Endothelial cell of umbilical vein (primary cell): ENCODE measurements around the gene ARL6IP4. TPM values are rescaled to one million over a fixed set of nuclear protein-coding genes. Genes with fewer than 3 reads are reported as not detected.

Experiments
- BruUV-seq: library from RNA; stranded (reverse); fragments of 400-500 nt; replicated peaks from 2 replicates; lab custom pipeline; 2021; lab: Mats Ljungman, UMichigan
- CTCF ChIA-PET: fragments of 300-600, 350-600 bp; sonication (Branson Sonifier 250); formaldehyde crosslinking; loops from one replicate; lab custom pipeline; 2021; ENCODE audit warnings: antibody characterized with exemption, inconsistent platforms; lab: Charles Lee
- POLR2A ChIA-PET: fragments of 300-600, 350-600 bp; sonication (Branson Sonifier 250); formaldehyde crosslinking; loops from one replicate; lab custom pipeline; 2021; ENCODE audit warnings: antibody characterized with exemption, inconsistent platforms; lab: Charles Lee
- DNase-seq: peaks from one replicate; pipeline ENCODE4 v3.0.0-alpha.2; 2011; ENCODE audit warnings: low read depth, low spot score
- FAIRE-seq: peaks from 2 replicates; lab custom pipeline; 2011; peaks lifted over from hg19 to GRCh38; lab: Jason Lieb, UNC
- H2AFZ ChIP-seq: 2 replicates; pipeline ENCODE4 v1.6.0; 2012; ENCODE audit warnings: low read depth, low read length, control low read depth, inconsistent platforms
- H3K27ac ChIP-seq: 2 replicates; pipeline ENCODE4 v1.5.1; 2011; ENCODE audit warnings: low read depth, mild to moderate bottlenecking, control low read depth, low read length, moderate library complexity; ENCODE audit not compliant: insufficient read depth
- H3K27me3 ChIP-seq, 2 experiments: 2 replicates each; pipeline versions ENCODE4 v1.6.0 to v1.6.1; 2011; ENCODE audit warnings: low read length in 2 of 2, mixed read lengths in 1 of 2; ENCODE audit not compliant: control insufficient read depth in 2 of 2, insufficient read depth in 2 of 2
- H3K36me3 ChIP-seq, 2 experiments: 2 replicates in 1 of 2; 3 replicates in 1 of 2; pipeline ENCODE4 v1.5.1; 2011; ENCODE audit warnings: low read length in 2 of 2, mild to moderate bottlenecking in 1 of 2, moderate library complexity in 1 of 2; ENCODE audit not compliant: control insufficient read depth in 2 of 2, insufficient read depth in 2 of 2; ENCODE audit errors: extremely low read depth in 1 of 2
- H3K4me1 ChIP-seq: 3 replicates; pipeline ENCODE4 v1.5.1; 2011; ENCODE audit warnings: mild to moderate bottlenecking, low read length; ENCODE audit not compliant: control insufficient read depth, insufficient read depth; ENCODE audit errors: extremely low read depth
- H3K4me2 ChIP-seq: 2 replicates; pipeline ENCODE4 v1.6.1; 2011; ENCODE audit warnings: low read length, control low read depth, mixed read lengths; ENCODE audit not compliant: insufficient read depth
- H3K4me3 ChIP-seq, 3 experiments: fragments of 200-600 bp in 1 of 3; sonication (generic), shearing (Covaris generic) in 1 of 3; replicated peaks in 1 of 3; 2 replicates each; pipeline ENCODE4 v1.5.1; 2011 to 2016; ENCODE audit warnings: control low read depth in 3 of 3, low read length in 3 of 3, mild to moderate bottlenecking in 2 of 3, inconsistent platforms in 1 of 3, low read depth in 1 of 3, moderate library complexity in 1 of 3; ENCODE audit not compliant: insufficient read depth in 1 of 3
- H3K79me2 ChIP-seq: 2 replicates; pipeline ENCODE4 v1.6.0; 2012; ENCODE audit warnings: low read length, inconsistent platforms; ENCODE audit not compliant: control insufficient read depth, insufficient read depth
- H3K9ac ChIP-seq: replicated peaks from 2 replicates; pipeline ENCODE3; 2011; ENCODE audit warnings: low read length, control low read depth; ENCODE audit not compliant: insufficient read depth; ENCODE audit errors: extremely low read depth
- H3K9me1 ChIP-seq: replicated peaks from 3 replicates; pipeline ENCODE4 v1.6.0; 2011; ENCODE audit warnings: mild to moderate bottlenecking, low read length; ENCODE audit not compliant: control insufficient read depth, insufficient read depth; ENCODE audit errors: extremely low read depth
- H3K9me3 ChIP-seq: replicated peaks from 2 replicates; pipeline ENCODE4 v1.5.1; 2012; ENCODE audit warnings: low read length, inconsistent platforms; ENCODE audit not compliant: control insufficient read depth, insufficient read depth
- H4K20me1 ChIP-seq: replicated peaks from 2 replicates; pipeline ENCODE3; 2011; ENCODE audit warnings: mild to moderate bottlenecking, low read length; ENCODE audit not compliant: control insufficient read depth, insufficient read depth; ENCODE audit errors: extremely low read depth
- CTCF ChIP-seq, 2 donors: IDR thresholded peaks; 1 replicate in 1 of 2; 2 replicates in 1 of 2; pipeline ENCODE4 v1.5.1; 2011; ENCODE audit warnings: low read length in 2 of 2, mild to moderate bottlenecking in 2 of 2, moderate library complexity in 2 of 2, control low read depth in 1 of 2, inconsistent platforms in 1 of 2, low read depth in 1 of 2; ENCODE audit not compliant: insufficient read depth in 1 of 2; ENCODE audit errors: extremely low read depth in 1 of 2
- EZH2 ChIP-seq: IDR thresholded peaks from 2 replicates; pipeline ENCODE4 v1.6.1; 2012; ENCODE audit warnings: borderline replicate concordance, low read depth, mild to moderate bottlenecking, moderate library complexity, low read length, inconsistent platforms; ENCODE audit not compliant: severe bottlenecking
- FOS ChIP-seq: IDR thresholded peaks from 2 replicates; pipeline ENCODE4 v1.6.1; 2011; ENCODE audit warnings: mild to moderate bottlenecking, low read length, moderate library complexity, borderline replicate concordance; ENCODE audit not compliant: insufficient read depth
- JUN ChIP-seq: IDR thresholded peaks from 2 replicates; pipeline ENCODE4 v1.6.1; 2011; ENCODE audit warnings: borderline replicate concordance, low read depth; ENCODE audit not compliant: insufficient read length, insufficient read depth
- MAX ChIP-seq: IDR thresholded peaks from 2 replicates; pipeline ENCODE4 v1.6.1; 2011; ENCODE audit not compliant: insufficient read depth, insufficient read length
- MYC ChIP-seq: IDR thresholded peaks from one replicate; pipeline ENCODE4 v1.6.1; 2011; ENCODE audit warnings: mild to moderate bottlenecking, low read depth, low read length
- POLR2A ChIP-seq: IDR thresholded peaks from 2 replicates; pipeline ENCODE4 v1.6.1; 2012; ENCODE audit warnings: low read depth, mild to moderate bottlenecking, control low read depth, low read length
- dilution Hi-C: fragments of 300-500 bp; cut with MboI; formaldehyde crosslinking; loops from one replicate; pipeline ENCODE4 v1.15.0; 2019; ENCODE audit warnings: low sequenced_read_pairs; ENCODE audit not compliant: extremely low pct_ligation_motif_present
- intact Hi-C: fragments of 100-400 bp; cut with micrococcal nuclease; formaldehyde crosslinking; loops from one replicate; pipeline ENCODE4 v1.10.0; 2022
- polyA plus RNA-seq, 4 experiments: library from polyadenylated mRNA; depleted of rRNA in 3 of 4; stranded (reverse) in 3 of 4; unstranded in 1 of 4; fragments of >200 nt; gene quantifications; 2 replicates each; pipeline versions ENCODE4 v1.2.1 to v1.2.3, GENCODE V29; 2011 to 2012; ENCODE audit warnings: missing spikeins in 1 of 4
- total RNA-seq: library from RNA; stranded (reverse); gene quantifications from 2 replicates; pipeline ENCODE4 v1.2.3, GENCODE V29; 2021

The ARL6IP4 gene
- total and polyA plus RNA-seq, 2 donors (not counting 3 experiments of a cell fraction or from before 2014, with no cell fraction given), result 193 to 226 TPM

DNA sequence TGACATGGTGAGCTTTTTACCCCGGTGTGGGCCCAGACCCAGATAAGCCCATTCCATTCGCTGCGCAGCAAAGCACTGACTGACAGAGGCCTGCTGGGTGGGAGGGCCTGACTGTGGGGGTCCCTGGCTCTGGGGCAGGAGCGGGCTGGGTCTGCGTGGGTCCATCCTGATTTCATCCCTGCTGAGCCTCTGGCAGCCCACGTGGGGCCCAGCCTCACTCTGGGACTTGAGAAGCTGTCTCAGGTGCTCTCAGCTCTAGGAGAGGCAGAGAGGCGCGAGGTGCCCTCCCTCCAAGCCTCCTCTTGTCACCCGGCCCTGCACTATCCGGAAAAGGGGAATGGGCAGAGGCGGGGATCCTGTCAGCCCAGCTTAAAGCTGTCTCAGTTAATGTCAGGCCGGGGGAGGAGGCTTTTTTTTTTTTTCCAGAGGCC is 15.1 kb upstream of the ARL6IP4 start:
- FAIRE-seq (no peak), DNase-seq (no peak)
- peak overlapping the region; percentile 84 for H3K4me2 ChIP-seq
- H2AFZ ChIP-seq, result no peak overlapping the region
- no peak for TF ChIP-seq FOS
- no peak for TF ChIP-seq EZH2
- TF ChIP-seq POLR2A, result no peak
- no peak for TF ChIP-seq MYC
- no peak for TF ChIP-seq CTCF (IDR thresholded peaks at IDR 0.05; ENCODE audit: extremely low read depth in 1 of 2, insufficient read depth in 1 of 2, low read depth in 1 of 2, low read length in 2 of 2)
- no peak for TF ChIP-seq MAX
- TF ChIP-seq JUN, result no peak
- no peaks in the 10 kb centered on the region for H3K9me1 ChIP-seq
- no peaks in the 10 kb centered on the region for H3K79me2 ChIP-seq
- POLR2A ChIA-PET, result interaction anchor here (0.6 kb wide), 1 partner anchor 9 kb away, joined by 3 read pairs; no protein-coding TSS in a partner anchor
- H3K27me3 ChIP-seq, result no peaks in the 10 kb centered on the region
- no peak overlapping the region for H3K27ac ChIP-seq
- no peaks in the 10 kb centered on the region for H3K36me3 ChIP-seq
- intact Hi-C loops (no loop called here), dilution Hi-C loops (no loop called here)
- H3K4me3 ChIP-seq, result peak overlapping the region in 2 of 3 experiments; percentile 68 to 85
- no peaks in the 10 kb centered on the region for H4K20me1 ChIP-seq
- no TSS peak for BruUV-seq
- H3K9ac ChIP-seq, result no peak overlapping the region
- H3K9me3 ChIP-seq, result no peaks in the 10 kb centered on the region
- CTCF ChIA-PET, result interaction anchor here (1.1 to 2.7 kb wide), 3 partner anchors 9 to 327 kb away, joined by 3 to 13 read pairs (median 9); no protein-coding TSS in a partner anchor
- peaks cover 6% of the 10 kb centered on the region for H3K4me1 ChIP-seq
